GM10266 (cell line): ENCODE results near the gene CD300A.

Experiments
- DNase-seq: peaks from one replicate; pipeline ENCODE4 v3.0.0; 2012; ENCODE audit errors: extremely low spot score
- CTCF ChIP-seq: IDR thresholded peaks from 2 replicates; pipeline ENCODE4 v1.5.1; 2012; ENCODE audit warnings: mild to moderate bottlenecking, low read depth; ENCODE audit not compliant: control insufficient read depth, insufficient read depth; ENCODE audit errors: missing control alignments

The CD300A gene

GRCh38 chr17:74466111-74466827 is at the start of gene CD300A:
CD300A (plus strand) TSS chr17:74466634; CDS start chr17:74466704, 70 bp downstream.
- no peak for DNase-seq
- TF ChIP-seq CTCF: no peak

- no peak for TF ChIP-seq CTCF
Observed at GRCh38 chr17:74417178-74418045, 49.0 kb upstream of the CD300A start.

GRCh38 chr17:74419928-74420411 is 46.5 kb upstream of the CD300A start:
- DNase-seq: no peak

More at GRCh38 chr17:74417178-74418045, 49.0 kb upstream of the CD300A start:
- no peak for DNase-seq

GRCh38 chr17:74424117-74424516 is 42.3 kb upstream of the CD300A start:
- no peak for DNase-seq
- no peak for TF ChIP-seq CTCF

More at GRCh38 chr17:74419928-74420411, 46.5 kb upstream of the CD300A start:
- no peak for TF ChIP-seq CTCF

GRCh38 chr17:74424657-74425056 is 41.8 kb upstream of the CD300A start:
- no peak for DNase-seq
- no peak for TF ChIP-seq CTCF

- TF ChIP-seq CTCF: no peak
- no peak for DNase-seq
Observed at GRCh38 chr17:74426551-74427047, 39.8 kb upstream of the CD300A start.
